Stimulated activated effector memory CD8-positive, alpha-beta T cell treated with anti-CD3 and anti-CD28 coated beads, Interleukin-12 subunit alpha, Interleukin-12 subunit beta, amount 100 ng/mL, for 72 hours (primary cell): Measurements from ENCODE around the gene RPL21.
A peak's percentile ranks its signal among the peaks of the same experiment; 100 is the strongest.
"Not testable (repeated sequence)": the region's sequence is repeated elsewhere in the genome, so short reads cannot be mapped to it uniquely, and the experiment has no call there.

Source experiments
- ATAC-seq: fragments of 150-1000 bp; cut with Tn5 transposase; 2 replicates; pipeline ENCODE4 v1.10.0; 2021
- DNase-seq, 2 donors: peaks; one replicate each; pipeline ENCODE4 v3.0.0; 2021 to 2022; ENCODE audit warnings: low spot score in 2 of 2
- H3K27ac Mint-ChIP-seq: one replicate; pipeline ENCODE4 v1.8.0; 2022; ENCODE audit warnings: mild to moderate bottlenecking, mixed read lengths
- H3K36me3 Mint-ChIP-seq: one replicate; pipeline ENCODE4 v1.8.0; 2022; ENCODE audit warnings: mild to moderate bottlenecking, mixed read lengths
- H3K4me1 Mint-ChIP-seq: one replicate; pipeline ENCODE4 v1.8.0; 2022; ENCODE audit warnings: mixed read lengths
- H3K4me3 Mint-ChIP-seq: one replicate; pipeline ENCODE4 v1.8.0; 2022; ENCODE audit warnings: mild to moderate bottlenecking, mixed read lengths
- H3K9me3 Mint-ChIP-seq: one replicate; pipeline ENCODE4 v1.8.0; 2022; ENCODE audit warnings: mixed read lengths

Gene RPL21

DNA sequence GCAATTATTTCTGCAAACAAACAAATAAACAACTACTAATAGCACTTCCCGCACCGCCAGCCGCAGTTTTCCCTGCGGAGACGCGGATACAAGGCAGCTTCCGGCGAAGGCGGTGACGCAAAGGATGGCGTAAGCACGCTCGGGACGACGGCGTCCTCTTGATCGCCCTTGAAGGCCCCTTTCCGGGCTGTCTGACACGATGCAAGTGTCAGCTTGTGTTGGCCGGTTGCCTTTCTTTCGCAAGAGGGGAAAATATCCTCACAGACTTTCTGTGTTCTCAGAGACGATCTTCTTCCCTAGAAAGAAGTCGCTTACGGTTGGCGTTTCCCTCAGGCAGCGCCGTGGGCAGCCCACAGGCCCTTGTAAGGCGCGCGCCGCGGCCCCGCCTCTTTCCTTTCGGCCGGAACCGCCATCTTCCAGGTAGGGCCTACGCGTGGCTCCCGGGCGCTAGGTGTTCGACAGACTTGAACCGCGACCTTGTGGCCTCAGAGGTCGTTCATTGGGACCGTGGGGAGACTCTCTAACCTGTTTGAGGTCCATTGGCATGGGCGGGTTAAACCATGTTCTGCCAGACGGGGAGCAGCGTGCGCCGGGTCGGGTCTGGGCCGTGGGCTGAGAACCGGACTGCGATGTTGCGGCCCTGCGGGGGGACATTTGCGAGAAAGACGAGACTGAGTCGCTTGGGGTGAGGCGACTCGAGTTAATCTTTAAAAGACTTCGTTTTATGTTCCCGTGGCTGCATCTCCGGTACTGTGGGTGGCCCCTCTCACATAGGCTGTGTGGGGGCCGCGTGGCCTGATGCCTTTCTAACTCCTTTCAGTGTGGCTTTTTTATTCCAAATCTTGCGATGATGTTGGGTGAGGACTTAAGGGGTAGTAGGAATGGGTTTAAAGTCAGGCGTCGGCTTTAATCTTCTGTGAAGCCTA is at the start of gene RPL21:
TSS of gene RPL21 (plus strand) at position 393 of the 926 bp plus-strand sequence. CDS start 2,219 bp downstream, outside the sequence.
- H3K36me3 Mint-ChIP-seq: peaks cover 57% of the 10 kb centered on the region
- peak within 1 kb of the TSS; percentile 99 for H3K27ac Mint-ChIP-seq
- H3K4me3 Mint-ChIP-seq: peak within 1 kb of the TSS; percentile 90
- peak; percentile 96 for ATAC-seq
- H3K4me1 Mint-ChIP-seq: peaks cover 42% of the 10 kb centered on the region
- DNase-seq: peak; percentile 92 to 96
- H3K9me3 Mint-ChIP-seq: no peaks in the 10 kb centered on the region

DNA sequence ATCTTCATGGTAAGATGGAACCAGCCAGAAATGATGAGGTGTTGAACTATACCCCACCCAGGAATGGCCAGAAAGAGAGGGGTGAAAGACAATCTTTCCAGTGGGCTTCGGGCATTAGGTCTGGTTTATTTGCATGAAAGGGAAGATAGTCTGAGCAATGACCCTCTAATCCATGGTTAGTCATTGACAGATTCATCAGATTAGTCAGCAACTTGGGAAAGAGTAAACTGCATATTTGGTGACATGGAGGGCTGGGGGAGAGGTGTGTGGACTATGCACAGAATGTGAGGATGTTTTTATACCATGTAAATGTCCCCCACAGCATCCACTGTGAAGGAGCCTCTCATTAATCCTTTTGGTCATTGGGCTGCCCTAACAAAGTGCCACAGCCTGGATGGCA is 49.7 kb upstream of the RPL21 start:
- Mint-ChIP-seq H3K4me3 (no peak overlapping the region), H3K9me3 (no peaks in the 10 kb centered on the region), H3K4me1 (peaks cover 16% of the 10 kb centered on the region), H3K27ac (no peak overlapping the region), H3K36me3 (no peaks in the 10 kb centered on the region)
- ATAC-seq (no peak), DNase-seq (no peak)

DNA sequence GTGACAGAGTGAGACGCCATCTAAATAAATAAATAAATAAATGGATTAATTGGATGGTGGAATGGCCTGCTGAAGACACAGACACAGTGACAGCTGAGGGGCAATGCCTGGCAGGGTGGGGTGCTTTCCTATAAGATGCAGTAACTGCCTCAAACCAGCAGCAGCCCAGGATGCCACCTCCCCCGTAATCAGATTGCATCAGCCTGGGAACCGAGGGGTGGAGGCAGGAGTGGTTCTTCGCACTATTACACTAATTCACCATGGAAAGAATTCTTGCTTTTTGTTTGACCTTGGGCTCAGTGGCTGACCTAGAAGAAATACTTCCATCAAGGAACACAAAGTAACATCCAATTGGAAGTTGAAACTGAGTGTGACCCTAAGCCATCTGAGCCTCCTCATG is 48.2 kb upstream of the RPL21 start:
- ATAC-seq: no peak
- DNase-seq: no peak
- Mint-ChIP-seq H3K27ac (no peak overlapping the region), H3K4me1 (peaks cover 16% of the 10 kb centered on the region), H3K36me3 (no peaks in the 10 kb centered on the region), H3K4me3 (no peak overlapping the region), H3K9me3 (no peaks in the 10 kb centered on the region)

DNA sequence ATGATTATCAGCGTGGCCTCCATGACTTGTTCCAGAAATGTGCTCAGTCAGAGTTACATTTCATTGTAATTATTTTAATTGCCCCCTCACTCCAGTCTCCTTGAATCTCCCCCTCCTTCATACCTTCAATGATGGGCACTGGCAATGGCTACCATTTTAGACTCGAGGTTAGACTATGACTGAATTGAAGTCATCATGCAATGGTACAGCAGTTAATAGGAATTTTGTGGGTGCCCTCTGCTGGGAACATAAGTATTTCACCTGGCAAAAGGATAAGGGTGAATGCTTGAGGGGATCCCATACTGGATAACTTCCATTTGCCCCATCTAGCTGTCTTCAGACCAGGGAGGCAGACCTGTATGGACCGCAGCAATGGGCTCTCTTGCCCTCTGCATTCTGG is 47.5 kb upstream of the RPL21 start:
- Mint-ChIP-seq H3K27ac (no peak overlapping the region), H3K36me3 (no peaks in the 10 kb centered on the region), H3K4me1 (peaks cover 16% of the 10 kb centered on the region), H3K9me3 (no peaks in the 10 kb centered on the region), H3K4me3 (no peak overlapping the region)
- no peak for DNase-seq
- ATAC-seq: no peak

DNA sequence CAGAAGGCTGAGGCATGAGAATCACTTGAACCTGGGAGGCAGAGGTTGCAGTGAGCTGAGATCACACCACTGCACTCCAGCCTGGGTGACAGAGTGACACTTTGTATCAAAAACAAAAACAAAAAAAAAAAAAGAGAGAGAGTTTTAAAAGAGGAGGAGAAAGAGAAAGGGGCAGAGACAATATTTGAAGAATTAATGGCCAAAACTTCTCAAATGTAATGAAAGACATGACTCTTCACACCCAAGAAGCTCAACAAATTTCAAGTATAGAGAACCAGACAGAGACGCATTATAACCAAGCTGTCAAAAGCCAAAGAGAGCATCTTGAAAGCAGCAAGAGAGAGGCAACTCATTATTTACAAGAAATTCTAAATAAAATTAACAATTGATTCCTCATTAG is 42.8 kb upstream of the RPL21 start:
- Mint-ChIP-seq H3K4me1 (peaks cover 12% of the 10 kb centered on the region), H3K27ac (no peak overlapping the region), H3K9me3 (no peaks in the 10 kb centered on the region), H3K4me3 (no peak overlapping the region), H3K36me3 (no peaks in the 10 kb centered on the region)
- ATAC-seq (no peak), DNase-seq (no peak)

DNA sequence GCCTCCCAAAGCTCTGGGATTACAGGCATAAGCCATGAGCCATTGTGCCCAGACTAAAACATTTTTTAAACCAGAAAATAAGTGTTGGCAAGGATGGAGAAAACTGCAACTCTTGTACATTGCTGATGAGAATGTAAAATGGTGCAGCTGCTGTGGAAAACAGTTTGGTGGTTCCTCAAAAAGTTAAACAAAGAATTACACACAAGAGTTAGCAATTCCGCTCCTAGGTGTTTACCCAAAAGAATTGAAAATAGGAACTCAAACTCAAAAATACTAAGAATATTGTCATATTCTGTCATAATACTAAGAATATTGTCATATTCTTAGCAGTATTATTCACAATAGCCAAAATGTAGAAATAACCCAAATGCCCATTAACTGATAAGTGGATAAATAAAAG is 40.1 kb upstream of the RPL21 start:
- Mint-ChIP-seq H3K4me3 (no peak overlapping the region), H3K36me3 (no peaks in the 10 kb centered on the region)

DNA sequence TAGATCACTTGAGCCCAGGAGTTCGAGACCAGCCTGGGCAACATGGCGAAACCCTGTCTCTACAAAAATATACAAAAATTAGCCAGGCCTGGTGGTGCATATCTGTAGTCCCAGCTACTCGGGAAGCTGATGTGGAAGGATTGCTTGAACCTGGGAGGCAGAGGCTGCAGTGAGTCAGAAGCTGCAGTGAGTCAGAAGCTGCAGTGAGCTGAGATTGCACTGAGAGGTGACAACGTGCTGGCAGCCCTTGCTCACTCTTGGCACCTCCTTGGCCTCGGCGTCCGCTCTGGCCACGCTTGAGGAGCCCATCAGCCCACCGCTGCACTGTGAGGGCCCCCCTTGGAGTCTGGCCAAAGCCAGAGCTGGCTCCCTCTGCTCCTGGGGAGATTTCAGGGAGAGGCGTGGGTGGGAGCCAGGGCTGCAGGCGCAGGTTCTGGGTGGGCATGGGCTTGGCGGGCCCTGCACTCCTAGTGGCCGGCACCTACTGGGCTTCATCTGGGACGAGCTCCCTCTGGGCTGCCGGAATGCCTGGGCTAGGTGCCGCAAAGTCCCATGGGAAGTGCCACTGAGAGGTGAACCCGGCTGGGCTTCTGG is 39.5 kb upstream of the RPL21 start:
- ATAC-seq: peak; percentile 69
- H3K9me3 Mint-ChIP-seq: no peaks in the 10 kb centered on the region
- peak overlapping the region; percentile 55 for H3K4me3 Mint-ChIP-seq
- H3K4me1 Mint-ChIP-seq: peaks cover 12% of the 10 kb centered on the region
- no peaks in the 10 kb centered on the region for H3K36me3 Mint-ChIP-seq
- no peak overlapping the region for H3K27ac Mint-ChIP-seq
- no peak for DNase-seq

More for the DNA sequence above, 40.1 kb upstream of the RPL21 start:
- Mint-ChIP-seq H3K4me1 (peaks cover 12% of the 10 kb centered on the region), H3K27ac (no peak overlapping the region), H3K9me3 (no peaks in the 10 kb centered on the region)
- no peak for ATAC-seq
- DNase-seq: no peak

DNA sequence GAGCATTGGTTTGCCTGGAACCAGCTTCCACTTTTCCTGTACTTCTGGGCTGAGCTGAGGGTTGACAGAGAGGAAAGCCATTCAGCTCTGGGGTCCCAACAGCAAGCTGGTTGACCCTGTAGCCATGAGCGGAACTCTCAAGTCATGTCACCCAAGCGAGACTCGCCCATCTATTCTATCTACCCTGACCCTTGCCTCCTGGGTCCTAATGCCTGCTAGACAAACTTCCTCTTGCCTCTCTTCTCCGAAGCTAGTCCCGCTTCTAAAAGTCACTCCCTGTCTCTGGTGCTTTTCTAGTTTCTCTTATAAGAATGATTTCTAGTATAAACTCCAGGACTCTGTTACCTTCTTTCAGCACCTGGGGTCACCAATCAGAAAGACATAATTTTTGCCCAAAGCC is 38.0 kb upstream of the RPL21 start:
- H3K27ac Mint-ChIP-seq, DNase-seq, H3K36me3 Mint-ChIP-seq, ATAC-seq, H3K9me3 Mint-ChIP-seq: not testable (repeated sequence)
- peak overlapping the region; percentile 55 for H3K4me3 Mint-ChIP-seq
- peaks cover 12% of the 10 kb centered on the region for H3K4me1 Mint-ChIP-seq

DNA sequence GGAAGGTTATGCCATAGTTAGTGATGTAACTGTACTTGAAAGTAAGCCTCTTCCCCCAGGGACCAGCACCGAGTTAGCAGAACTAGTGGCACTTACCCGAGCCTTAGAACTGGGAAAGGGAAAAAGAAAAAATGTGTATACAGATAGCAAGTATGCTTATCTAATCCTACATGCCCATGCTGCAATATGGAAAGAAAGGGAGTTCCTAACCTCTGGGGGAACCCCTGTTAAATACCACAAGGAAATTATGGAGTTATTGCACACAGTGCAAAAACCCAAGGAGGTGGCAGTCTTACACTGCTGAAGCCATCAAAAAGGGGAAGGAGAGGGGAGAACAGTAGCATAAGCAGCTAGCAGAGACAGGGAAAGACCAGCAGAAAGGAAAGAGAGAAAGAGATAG is 33.6 kb upstream of the RPL21 start:
- H3K4me1 Mint-ChIP-seq, DNase-seq, H3K9me3 Mint-ChIP-seq, H3K27ac Mint-ChIP-seq, ATAC-seq, H3K36me3 Mint-ChIP-seq, H3K4me3 Mint-ChIP-seq: not testable (repeated sequence)

DNA sequence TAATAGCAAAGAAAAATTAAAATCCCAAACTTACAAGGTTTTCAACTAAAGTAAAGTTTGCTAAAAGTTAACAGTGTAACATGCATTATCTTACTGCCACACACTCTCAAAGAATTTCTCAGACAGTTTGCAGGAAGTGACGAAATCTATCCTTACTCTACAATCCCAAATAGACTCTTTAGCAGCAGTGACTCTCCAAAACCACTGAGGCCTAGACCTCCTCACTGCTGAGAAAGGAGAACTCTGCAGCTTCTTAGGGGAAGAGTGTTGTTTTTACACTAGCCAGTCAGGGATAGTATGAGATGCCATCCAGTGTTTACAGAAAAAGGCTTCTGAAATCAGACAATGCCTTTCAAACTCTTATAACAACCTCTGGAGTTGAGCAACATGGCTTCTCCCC is 32.5 kb upstream of the RPL21 start:
- H3K9me3 Mint-ChIP-seq, DNase-seq, H3K4me1 Mint-ChIP-seq, H3K27ac Mint-ChIP-seq, H3K36me3 Mint-ChIP-seq, H3K4me3 Mint-ChIP-seq, ATAC-seq: not testable (repeated sequence)

DNA sequence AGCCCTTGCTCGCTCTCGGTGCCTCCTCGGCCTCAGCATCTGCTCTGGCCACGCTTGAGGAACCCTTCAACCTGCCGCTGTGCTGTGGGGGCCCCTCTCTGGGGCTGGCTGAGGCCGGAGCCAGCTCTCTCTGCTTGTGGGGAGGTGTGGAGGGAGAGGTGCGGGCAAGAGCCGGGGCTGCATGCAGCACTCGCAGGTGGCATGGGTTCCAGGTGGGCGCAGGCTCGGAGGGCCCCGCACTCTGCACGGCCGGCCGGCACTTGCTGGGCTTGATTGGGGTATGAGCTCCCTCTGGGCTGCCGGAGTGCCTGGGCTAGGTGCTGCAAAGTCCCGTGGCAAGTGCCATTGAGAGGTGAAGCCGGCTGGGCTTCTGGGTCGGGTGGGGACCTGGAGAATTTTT is 31.7 kb upstream of the RPL21 start:
- DNase-seq (no peak), ATAC-seq (no peak)
- Mint-ChIP-seq H3K4me1 (no peaks in the 10 kb centered on the region), H3K36me3 (no peaks in the 10 kb centered on the region), H3K27ac (no peak overlapping the region), H3K4me3 (no peak overlapping the region), H3K9me3 (no peaks in the 10 kb centered on the region)

DNA sequence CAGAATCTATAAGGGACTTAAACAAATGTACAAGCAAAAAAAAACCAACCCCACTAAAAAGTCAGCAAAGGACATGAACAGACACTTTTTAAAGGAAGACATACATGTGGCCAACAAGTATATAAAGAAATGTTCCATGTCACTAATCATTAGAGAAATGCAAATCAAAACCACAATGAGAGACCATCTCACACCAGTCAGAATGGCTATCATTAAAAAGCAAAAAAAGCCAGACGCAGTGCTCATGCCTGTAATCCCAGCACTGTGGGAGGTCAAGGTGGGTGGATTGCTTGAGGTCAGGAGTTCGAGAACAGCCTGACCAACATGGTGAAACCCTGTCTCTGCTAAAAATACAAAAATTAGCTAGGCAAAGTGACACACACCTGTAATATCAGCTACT is 29.3 kb upstream of the RPL21 start:
- not testable (repeated sequence) for H3K9me3 Mint-ChIP-seq, ATAC-seq, H3K36me3 Mint-ChIP-seq, H3K4me3 Mint-ChIP-seq, H3K27ac Mint-ChIP-seq, H3K4me1 Mint-ChIP-seq, DNase-seq

DNA sequence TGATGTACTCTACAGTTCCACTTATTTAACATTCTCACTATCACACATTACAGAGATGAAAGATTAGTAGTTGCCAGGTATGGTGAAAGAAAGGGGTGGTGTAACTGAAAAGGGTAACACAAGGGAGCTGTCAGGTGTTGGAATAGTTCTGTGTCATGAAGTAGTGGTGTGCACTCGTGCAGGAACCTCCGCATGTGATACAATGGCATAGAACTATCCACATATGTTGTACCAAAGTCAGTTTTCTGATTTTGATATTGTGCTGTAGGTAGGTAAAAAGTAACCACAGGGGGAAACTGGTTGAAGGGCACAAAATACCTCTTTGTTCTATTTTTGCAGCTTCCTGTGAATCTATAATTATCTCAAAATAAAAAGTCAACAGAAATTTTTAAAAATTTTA is 24.4 kb upstream of the RPL21 start:
- H3K4me3 Mint-ChIP-seq: no peak overlapping the region
- DNase-seq (no peak), ATAC-seq (no peak)
- no peaks in the 10 kb centered on the region for H3K4me1 Mint-ChIP-seq
- H3K36me3 Mint-ChIP-seq: no peaks in the 10 kb centered on the region
- H3K9me3 Mint-ChIP-seq: peaks cover 4% of the 10 kb centered on the region
- no peak overlapping the region for H3K27ac Mint-ChIP-seq

DNA sequence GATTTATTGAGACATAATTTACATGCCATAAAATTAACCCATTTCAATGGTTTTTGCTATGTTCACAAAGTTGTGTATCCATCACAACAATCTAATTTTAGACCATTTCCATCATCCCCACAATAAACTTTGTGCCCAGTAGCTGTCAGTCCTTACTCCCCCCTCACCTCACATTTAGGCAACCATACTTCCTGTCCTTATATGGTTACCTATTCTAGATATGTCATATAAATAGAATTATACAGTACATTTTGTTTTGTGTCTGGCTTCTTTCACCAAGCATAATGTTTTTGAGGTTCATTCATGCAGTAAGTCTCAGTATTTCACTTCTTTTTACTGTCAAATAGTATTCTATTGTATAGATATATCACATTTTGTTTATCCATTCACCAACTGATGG is 23.2 kb upstream of the RPL21 start:
- no peaks in the 10 kb centered on the region for H3K36me3 Mint-ChIP-seq
- no peak overlapping the region for H3K27ac Mint-ChIP-seq
- DNase-seq: no peak
- H3K9me3 Mint-ChIP-seq: peaks cover 6% of the 10 kb centered on the region
- H3K4me1 Mint-ChIP-seq: no peaks in the 10 kb centered on the region
- ATAC-seq: no peak
- no peak overlapping the region for H3K4me3 Mint-ChIP-seq

DNA sequence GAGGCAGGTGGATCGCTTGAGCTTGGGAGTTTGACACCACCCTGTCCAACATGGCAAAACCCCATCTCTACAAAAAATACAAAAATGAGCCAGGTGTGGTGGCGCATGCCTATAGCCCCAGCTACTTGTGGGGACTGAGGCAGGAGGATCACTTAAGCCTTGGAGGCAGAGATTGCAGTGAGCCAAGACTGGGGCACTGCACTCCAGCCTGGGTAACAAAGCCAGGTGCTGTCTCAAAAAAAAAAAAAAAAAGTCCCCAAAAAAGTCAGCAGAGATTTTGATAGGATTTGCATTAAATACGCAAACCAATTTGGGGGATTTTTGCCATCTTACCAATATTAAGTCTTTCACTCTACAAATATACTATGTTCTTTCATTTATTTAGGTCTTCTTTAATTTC is 21.7 kb upstream of the RPL21 start:
- no peak for DNase-seq
- Mint-ChIP-seq H3K4me3 (no peak overlapping the region), H3K27ac (no peak overlapping the region), H3K9me3 (peaks cover 6% of the 10 kb centered on the region), H3K4me1 (no peaks in the 10 kb centered on the region), H3K36me3 (no peaks in the 10 kb centered on the region)
- no peak for ATAC-seq

DNA sequence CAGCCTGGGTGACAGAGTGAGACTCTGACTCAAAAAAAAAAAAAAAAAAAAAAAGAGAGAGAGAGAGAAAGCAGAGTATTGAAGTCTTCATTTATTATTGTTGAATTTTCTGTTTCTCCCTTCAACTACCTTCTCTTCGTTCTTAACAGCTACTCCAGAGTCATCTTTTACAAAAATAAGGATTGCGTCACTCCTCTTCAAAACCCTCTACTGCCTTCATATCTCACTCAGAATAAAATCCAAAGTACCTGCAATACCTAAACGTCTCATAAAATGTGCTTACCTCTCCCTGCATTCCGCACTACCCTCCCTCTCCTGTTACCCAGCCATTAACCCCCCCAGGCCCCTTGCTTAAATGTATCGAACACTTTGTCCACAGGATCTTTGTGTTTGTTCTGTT is 17.4 kb upstream of the RPL21 start:
- H3K4me1 Mint-ChIP-seq: no peaks in the 10 kb centered on the region
- no peaks in the 10 kb centered on the region for H3K36me3 Mint-ChIP-seq
- no peak overlapping the region for H3K4me3 Mint-ChIP-seq
- H3K27ac Mint-ChIP-seq: no peak overlapping the region
- H3K9me3 Mint-ChIP-seq: peaks cover 3% of the 10 kb centered on the region
- DNase-seq: no peak
- no peak for ATAC-seq
